GM23338 (cell line): ENCODE results near the gene CEP131. TPM values are rescaled to one million over a fixed set of nuclear protein-coding genes. Genes with fewer than 3 reads are reported as not detected.

Experiments used
- ATAC-seq: fragments of 200-7000 bp; cut with Tn5 transposase; 3 replicates; pipeline ENCODE4 v1.9.1; 2020
- DNase-seq: peaks from one replicate; pipeline ENCODE4 v3.0.0-alpha.2; 2015; ENCODE audit warnings: low spot score
- H2AFZ ChIP-seq: fragments of 200-600 bp; sonication (generic); 2 replicates; pipeline ENCODE4 v1.8.0; 2016; ENCODE audit warnings: antibody characterized with exemption, mild to moderate bottlenecking, moderate library complexity
- H3F3A ChIP-seq: fragments of 200-600 bp; sonication (generic); replicated peaks from 2 replicates; pipeline ENCODE4 v1.8.0; 2017; ENCODE audit warnings: antibody characterized with exemption, mixed run types, low read depth
- H3K27ac ChIP-seq: fragments of 200-600 bp; sonication (generic); 2 replicates; pipeline ENCODE4 v1.6.1; 2016; ENCODE audit warnings: low read depth
- H3K27me3 ChIP-seq: fragments of 200-600 bp; sonication (generic); 2 replicates; pipeline ENCODE4 v1.8.0; 2016; ENCODE audit warnings: mild to moderate bottlenecking, mixed run types, moderate library complexity; ENCODE audit not compliant: insufficient read depth
- H3K36me3 ChIP-seq: fragments of 200-600 bp; sonication (generic); 2 replicates; pipeline ENCODE4 v1.8.0; 2016; ENCODE audit warnings: mild to moderate bottlenecking; ENCODE audit not compliant: insufficient read depth
- H3K4me1 ChIP-seq: fragments of 200-600 bp; sonication (generic); 2 replicates; pipeline ENCODE4 v1.8.0; 2016; ENCODE audit warnings: mild to moderate bottlenecking, moderate library complexity; ENCODE audit not compliant: insufficient read depth
- H3K4me2 ChIP-seq: fragments of 200-600 bp; sonication (generic); 2 replicates; pipeline ENCODE4 v1.7.1; 2017; ENCODE audit warnings: mixed run types
- H3K4me3 ChIP-seq: fragments of 200-600 bp; sonication (generic); 2 replicates; pipeline ENCODE4 v1.6.1; 2016; ENCODE audit warnings: mixed run types
- H3K79me2 ChIP-seq: fragments of 200-600 bp; sonication (generic); replicated peaks from 2 replicates; pipeline ENCODE4 v1.8.0; 2017; ENCODE audit warnings: mild to moderate bottlenecking; ENCODE audit not compliant: insufficient read depth
- H3K9me2 ChIP-seq: fragments of 200-600 bp; sonication (generic); 2 replicates; pipeline ENCODE4 v1.8.0; 2017; ENCODE audit not compliant: insufficient read depth
- H4K20me1 ChIP-seq: fragments of 200-600 bp; sonication (generic); replicated peaks from 2 replicates; pipeline ENCODE4 v1.8.0; 2017; ENCODE audit warnings: mild to moderate bottlenecking; ENCODE audit not compliant: insufficient read depth
- H3K27ac Mint-ChIP-seq: 2 replicates; pipeline ENCODE4 v1.8.0; 2020; ENCODE audit warnings: inconsistent platforms, mild to moderate bottlenecking, moderate library complexity, mixed read lengths
- H3K27me3 Mint-ChIP-seq: 3 replicates; pipeline ENCODE4 v1.8.0; 2022; ENCODE audit warnings: low read depth, mild to moderate bottlenecking, moderate library complexity, mixed read lengths, inconsistent platforms; ENCODE audit not compliant: insufficient read depth, poor library complexity
- H3K36me3 Mint-ChIP-seq: 3 replicates; pipeline ENCODE4 v1.8.0; 2021; ENCODE audit warnings: low read depth, mild to moderate bottlenecking, inconsistent platforms, moderate library complexity, mixed read lengths
- H3K4me1 Mint-ChIP-seq: 3 replicates; pipeline ENCODE4 v1.8.0; 2020; ENCODE audit warnings: mild to moderate bottlenecking, inconsistent platforms, mixed read lengths
- H3K4me3 Mint-ChIP-seq: 3 replicates; pipeline ENCODE4 v1.8.0; 2021; ENCODE audit warnings: moderate library complexity, mild to moderate bottlenecking, inconsistent platforms, mixed read lengths
- H3K9me3 Mint-ChIP-seq: 3 replicates; pipeline ENCODE4 v1.8.0; 2020; ENCODE audit warnings: moderate library complexity, mild to moderate bottlenecking, inconsistent platforms, mixed read lengths
- CREB1 ChIP-seq: fragments of 250-450 bp; sonication (Bioruptor Pico); IDR thresholded peaks from 2 replicates; pipeline ENCODE4 v1.5.0; 2020; ENCODE audit warnings: low read depth, mild to moderate bottlenecking, moderate library complexity
- EZH2 ChIP-seq: fragments of 200-600 bp; sonication (generic); IDR thresholded peaks from one replicate; pipeline ENCODE4 v1.8.0; 2017; ENCODE audit warnings: antibody characterized with exemption, mild to moderate bottlenecking, low read depth; ENCODE audit not compliant: unreplicated experiment
- EZH2phosphoT487 ChIP-seq: fragments of 200-600 bp; sonication (generic); IDR thresholded peaks from one replicate; pipeline ENCODE4 v1.8.1; 2018; ENCODE audit warnings: antibody characterized with exemption; ENCODE audit not compliant: unreplicated experiment
- JUNB ChIP-seq: IDR thresholded peaks from one replicate; pipeline ENCODE4 v1.6.1; 2016; ENCODE audit warnings: antibody characterized with exemption; ENCODE audit not compliant: unreplicated experiment
- NANOG ChIP-seq: IDR thresholded peaks from 2 replicates; pipeline ENCODE4 v1.6.1; 2016; ENCODE audit warnings: antibody characterized with exemption, borderline replicate concordance
- POLR2AphosphoS5 ChIP-seq: IDR thresholded peaks from 2 replicates; pipeline ENCODE4 v1.6.1; 2016; ENCODE audit warnings: antibody characterized with exemption, low read depth
- STAT1 ChIP-seq: IDR thresholded peaks from one replicate; pipeline ENCODE4 v1.6.1; 2016; ENCODE audit warnings: antibody characterized with exemption; ENCODE audit not compliant: unreplicated experiment
- ZNF114 ChIP-seq: fragments of 250-450 bp; sonication (Bioruptor Pico); IDR thresholded peaks from 2 replicates; pipeline ENCODE4 v1.5.0; 2020; ENCODE audit warnings: mild to moderate bottlenecking, moderate library complexity
- ZNF331 ChIP-seq: fragments of 250-450 bp; sonication (Bioruptor Pico); IDR thresholded peaks from 2 replicates; pipeline ENCODE4 v1.5.0; 2020; ENCODE audit warnings: low read depth, mild to moderate bottlenecking, moderate library complexity
- polyA plus RNA-seq: library from polyadenylated mRNA; unstranded; fragments of >200 nt; fragmentation: Nextera tagmentation; extraction: Ambion mirVana; gene quantifications from 2 replicates; pipeline ENCODE4 v1.2.1, GENCODE V29; 2016
- total RNA-seq: library from RNA; depleted of rRNA; stranded (reverse); fragments of >200 nt; shearing (Covaris generic); gene quantifications from 2 replicates; pipeline ENCODE4 v1.2.3, GENCODE V29; 2014
- TF ChIP-seq, protein P1 (sequence below): fragments of 250-450 bp; sonication (Bioruptor Pico); IDR thresholded peaks from 2 replicates; pipeline ENCODE4 v1.5.0; 2020; ENCODE audit warnings: mild to moderate bottlenecking, moderate library complexity
- TF ChIP-seq, protein P2 (sequence below), 2 experiments: fragments of 200-600 bp in 1 of 2; sonication (generic) in 1 of 2; conservative IDR thresholded peaks; 2 replicates each; pipeline versions ENCODE4 v1.5.1 to v1.6.1; 2016 to 2017; ENCODE audit warnings: antibody characterized with exemption in 2 of 2, low read depth in 2 of 2, mild to moderate bottlenecking in 2 of 2, moderate library complexity in 1 of 2

The CEP131 gene
- total and polyA plus RNA-seq, 2 experiments from 2014 or later = 26.8 to 35.5 TPM

DNA sequence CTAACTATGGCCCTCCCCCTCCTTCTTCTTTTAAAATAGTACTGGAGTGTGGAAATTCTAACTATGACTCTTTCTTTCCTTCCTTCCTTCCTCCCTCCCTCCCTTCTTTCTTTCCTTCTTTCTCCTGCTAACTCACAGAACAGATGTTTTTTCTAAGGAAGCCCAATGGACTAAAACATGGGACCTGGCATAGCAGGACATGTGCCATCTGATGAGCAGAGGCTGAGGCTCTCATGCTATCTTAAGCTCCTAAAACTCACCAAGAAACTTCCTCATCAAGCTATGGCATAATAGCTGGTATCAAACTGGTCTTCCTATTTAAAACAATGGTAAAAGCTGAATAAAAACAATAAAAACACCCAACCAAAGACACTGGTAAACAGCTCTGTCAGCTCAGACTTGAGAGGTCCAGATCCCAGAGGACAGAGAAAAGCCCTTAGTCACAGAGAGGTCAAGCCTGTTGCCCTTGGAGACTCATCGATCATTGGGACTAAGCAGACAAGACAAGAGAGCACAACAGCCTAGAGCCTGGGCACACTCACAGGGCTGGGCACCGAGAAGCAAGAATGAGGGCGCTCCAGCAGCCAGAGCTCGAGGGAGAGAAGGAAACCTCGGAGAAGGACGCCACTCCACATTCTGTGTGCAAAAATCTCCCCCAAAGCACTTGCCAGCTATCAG, 44.8 kb upstream of the CEP131 start:
- no peaks in the 10 kb centered on the region for H3K9me3 Mint-ChIP-seq
- no peak overlapping the region for H3K4me3 Mint-ChIP-seq
- H3K36me3 ChIP-seq = no peaks in the 10 kb centered on the region

DNA sequence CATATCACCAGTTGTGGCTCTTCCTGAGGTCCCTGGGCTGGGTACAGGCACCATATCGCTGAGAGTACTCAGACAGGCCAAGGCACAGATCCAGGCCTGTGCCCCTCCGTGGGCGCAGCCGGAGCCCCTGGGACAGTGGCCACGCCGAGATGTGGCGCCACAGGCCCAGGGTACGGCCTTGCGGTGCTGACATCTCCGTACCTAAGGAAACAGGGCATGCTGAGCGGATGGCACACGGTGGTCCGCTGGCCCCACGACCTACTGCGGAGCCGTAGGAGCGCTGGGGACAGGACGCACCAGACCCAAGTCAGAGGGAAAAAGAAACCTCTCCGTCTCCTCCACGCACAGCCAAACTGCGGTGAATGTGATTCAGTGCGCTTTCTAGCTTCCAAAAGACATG, 42.8 kb upstream of the CEP131 start:
- Mint-ChIP-seq H3K9me3 (no peaks in the 10 kb centered on the region), H3K36me3 (peaks cover 12% of the 10 kb centered on the region), H3K4me3 (no peak overlapping the region), H3K4me1 (no peaks in the 10 kb centered on the region; the same call in 2 of the 3 replicates), H3K27ac (no peak overlapping the region), H3K27me3 (peaks cover 6% of the 10 kb centered on the region)
- H2AFZ ChIP-seq = no peak overlapping the region
- H4K20me1 ChIP-seq = no peaks in the 10 kb centered on the region
- H3K4me2 ChIP-seq = no peak overlapping the region
- no peaks in the 10 kb centered on the region for H3K79me2 ChIP-seq
- DNase-seq (no peak), ATAC-seq (no peak)
- H3K4me3 ChIP-seq = no peak overlapping the region
- H3K36me3 ChIP-seq = no peaks in the 10 kb centered on the region
- no peaks in the 10 kb centered on the region for H3K9me2 ChIP-seq
- no peaks in the 10 kb centered on the region for H3F3A ChIP-seq
- no peak overlapping the region for H3K27ac ChIP-seq
- H3K4me1 ChIP-seq = no peaks in the 10 kb centered on the region
- H3K27me3 ChIP-seq = no peaks in the 10 kb centered on the region
- TF ChIP-seq STAT1 (no peak), EZH2 (no peak), POLR2AphosphoS5 (no peak), JUNB (no peak), NANOG (no peak), ZNF114 (CRISPR knock-in tag) (no peak), EZH2phosphoT487 (no peak), CREB1 (CRISPR knock-in tag) (no peak), ZNF331 (CRISPR knock-in tag) (no peak)
- TF ChIP-seq, protein P1, sequence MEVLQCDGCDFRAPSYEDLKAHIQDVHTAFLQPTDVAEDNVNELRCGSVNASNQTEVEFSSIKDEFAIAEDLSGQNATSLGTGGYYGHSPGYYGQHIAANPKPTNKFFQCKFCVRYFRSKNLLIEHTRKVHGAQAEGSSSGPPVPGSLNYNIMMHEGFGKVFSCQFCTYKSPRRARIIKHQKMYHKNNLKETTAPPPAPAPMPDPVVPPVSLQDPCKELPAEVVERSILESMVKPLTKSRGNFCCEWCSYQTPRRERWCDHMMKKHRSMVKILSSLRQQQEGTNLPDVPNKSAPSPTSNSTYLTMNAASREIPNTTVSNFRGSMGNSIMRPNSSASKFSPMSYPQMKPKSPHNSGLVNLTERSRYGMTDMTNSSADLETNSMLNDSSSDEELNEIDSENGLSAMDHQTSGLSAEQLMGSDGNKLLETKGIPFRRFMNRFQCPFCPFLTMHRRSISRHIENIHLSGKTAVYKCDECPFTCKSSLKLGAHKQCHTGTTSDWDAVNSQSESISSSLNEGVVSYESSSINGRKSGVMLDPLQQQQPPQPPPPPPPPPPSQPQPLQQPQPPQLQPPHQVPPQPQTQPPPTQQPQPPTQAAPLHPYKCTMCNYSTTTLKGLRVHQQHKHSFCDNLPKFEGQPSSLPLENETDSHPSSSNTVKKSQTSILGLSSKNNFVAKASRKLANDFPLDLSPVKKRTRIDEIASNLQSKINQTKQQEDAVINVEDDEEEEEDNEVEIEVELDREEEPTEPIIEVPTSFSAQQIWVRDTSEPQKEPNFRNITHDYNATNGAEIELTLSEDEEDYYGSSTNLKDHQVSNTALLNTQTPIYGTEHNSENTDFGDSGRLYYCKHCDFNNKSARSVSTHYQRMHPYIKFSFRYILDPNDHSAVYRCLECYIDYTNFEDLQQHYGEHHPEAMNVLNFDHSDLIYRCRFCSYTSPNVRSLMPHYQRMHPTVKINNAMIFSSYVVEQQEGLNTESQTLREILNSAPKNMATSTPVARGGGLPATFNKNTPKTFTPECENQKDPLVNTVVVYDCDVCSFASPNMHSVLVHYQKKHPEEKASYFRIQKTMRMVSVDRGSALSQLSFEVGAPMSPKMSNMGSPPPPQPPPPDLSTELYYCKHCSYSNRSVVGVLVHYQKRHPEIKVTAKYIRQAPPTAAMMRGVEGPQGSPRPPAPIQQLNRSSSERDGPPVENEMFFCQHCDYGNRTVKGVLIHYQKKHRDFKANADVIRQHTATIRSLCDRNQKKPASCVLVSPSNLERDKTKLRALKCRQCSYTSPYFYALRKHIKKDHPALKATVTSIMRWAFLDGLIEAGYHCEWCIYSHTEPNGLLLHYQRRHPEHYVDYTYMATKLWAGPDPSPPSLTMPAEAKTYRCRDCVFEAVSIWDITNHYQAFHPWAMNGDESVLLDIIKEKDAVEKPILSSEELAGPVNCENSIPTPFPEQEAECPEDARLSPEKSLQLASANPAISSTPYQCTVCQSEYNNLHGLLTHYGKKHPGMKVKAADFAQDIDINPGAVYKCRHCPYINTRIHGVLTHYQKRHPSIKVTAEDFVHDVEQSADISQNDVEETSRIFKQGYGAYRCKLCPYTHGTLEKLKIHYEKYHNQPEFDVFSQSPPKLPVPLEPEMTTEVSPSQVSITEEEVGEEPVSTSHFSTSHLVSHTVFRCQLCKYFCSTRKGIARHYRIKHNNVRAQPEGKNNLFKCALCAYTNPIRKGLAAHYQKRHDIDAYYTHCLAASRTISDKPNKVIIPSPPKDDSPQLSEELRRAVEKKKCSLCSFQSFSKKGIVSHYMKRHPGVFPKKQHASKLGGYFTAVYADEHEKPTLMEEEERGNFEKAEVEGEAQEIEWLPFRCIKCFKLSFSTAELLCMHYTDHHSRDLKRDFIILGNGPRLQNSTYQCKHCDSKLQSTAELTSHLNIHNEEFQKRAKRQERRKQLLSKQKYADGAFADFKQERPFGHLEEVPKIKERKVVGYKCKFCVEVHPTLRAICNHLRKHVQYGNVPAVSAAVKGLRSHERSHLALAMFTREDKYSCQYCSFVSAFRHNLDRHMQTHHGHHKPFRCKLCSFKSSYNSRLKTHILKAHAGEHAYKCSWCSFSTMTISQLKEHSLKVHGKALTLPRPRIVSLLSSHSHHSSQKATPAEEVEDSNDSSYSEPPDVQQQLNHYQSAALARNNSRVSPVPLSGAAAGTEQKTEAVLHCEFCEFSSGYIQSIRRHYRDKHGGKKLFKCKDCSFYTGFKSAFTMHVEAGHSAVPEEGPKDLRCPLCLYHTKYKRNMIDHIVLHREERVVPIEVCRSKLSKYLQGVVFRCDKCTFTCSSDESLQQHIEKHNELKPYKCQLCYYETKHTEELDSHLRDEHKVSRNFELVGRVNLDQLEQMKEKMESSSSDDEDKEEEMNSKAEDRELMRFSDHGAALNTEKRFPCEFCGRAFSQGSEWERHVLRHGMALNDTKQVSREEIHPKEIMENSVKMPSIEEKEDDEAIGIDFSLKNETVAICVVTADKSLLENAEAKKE (CRISPR knock-in tag) = no peak

More for the DNA sequence above, 44.8 kb upstream of the CEP131 start:
- Histone ChIP-seq H4K20me1 (no peaks in the 10 kb centered on the region), H3F3A (no peaks in the 10 kb centered on the region), H3K27me3 (no peaks in the 10 kb centered on the region), H3K79me2 (no peaks in the 10 kb centered on the region), H3K4me2 (no peak overlapping the region), H3K4me1 (no peaks in the 10 kb centered on the region), H3K27ac (no peak overlapping the region), H3K9me2 (no peaks in the 10 kb centered on the region), H2AFZ (no peak overlapping the region), H3K4me3 (no peak overlapping the region)
- TF ChIP-seq, protein P2, sequence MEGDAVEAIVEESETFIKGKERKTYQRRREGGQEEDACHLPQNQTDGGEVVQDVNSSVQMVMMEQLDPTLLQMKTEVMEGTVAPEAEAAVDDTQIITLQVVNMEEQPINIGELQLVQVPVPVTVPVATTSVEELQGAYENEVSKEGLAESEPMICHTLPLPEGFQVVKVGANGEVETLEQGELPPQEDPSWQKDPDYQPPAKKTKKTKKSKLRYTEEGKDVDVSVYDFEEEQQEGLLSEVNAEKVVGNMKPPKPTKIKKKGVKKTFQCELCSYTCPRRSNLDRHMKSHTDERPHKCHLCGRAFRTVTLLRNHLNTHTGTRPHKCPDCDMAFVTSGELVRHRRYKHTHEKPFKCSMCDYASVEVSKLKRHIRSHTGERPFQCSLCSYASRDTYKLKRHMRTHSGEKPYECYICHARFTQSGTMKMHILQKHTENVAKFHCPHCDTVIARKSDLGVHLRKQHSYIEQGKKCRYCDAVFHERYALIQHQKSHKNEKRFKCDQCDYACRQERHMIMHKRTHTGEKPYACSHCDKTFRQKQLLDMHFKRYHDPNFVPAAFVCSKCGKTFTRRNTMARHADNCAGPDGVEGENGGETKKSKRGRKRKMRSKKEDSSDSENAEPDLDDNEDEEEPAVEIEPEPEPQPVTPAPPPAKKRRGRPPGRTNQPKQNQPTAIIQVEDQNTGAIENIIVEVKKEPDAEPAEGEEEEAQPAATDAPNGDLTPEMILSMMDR (conservative IDR thresholded peaks at IDR 0.05; ENCODE audit: low read depth in 2 of 2) = no peak
- H3K27me3 Mint-ChIP-seq = peaks cover 4% of the 10 kb centered on the region
- ATAC-seq (no peak), DNase-seq (no peak)
- peak overlapping the region; percentile 1; the same call in 1 of the 2 replicates for H3K27ac Mint-ChIP-seq
- H3K4me1 Mint-ChIP-seq = no peaks in the 10 kb centered on the region; the same call in 2 of the 3 replicates
- peaks cover 16% of the 10 kb centered on the region for H3K36me3 Mint-ChIP-seq
